Neural cell (in vitro differentiated cells): ENCODE measurements around the gene RCC2. TPM values are rescaled to one million over a fixed set of nuclear protein-coding genes. Genes with fewer than 3 reads are reported as not detected.
"Not testable (repeated sequence)": the region's sequence is repeated elsewhere in the genome, so short reads cannot be mapped to it uniquely, and the experiment has no call there.

Source experiments
- H2AFZ ChIP-seq: fragments of 200-600, 300-800 bp; sonication (generic), shearing (Covaris generic); 2 replicates; pipeline ENCODE4 v1.6.0; 2014; ENCODE audit warnings: low read depth, mild to moderate bottlenecking, antibody characterized with exemption, low read length, moderate library complexity
- H3F3A ChIP-seq: fragments of 200-600 bp; shearing (Covaris generic); 2 replicates; pipeline ENCODE4 v1.6.1; 2016; ENCODE audit warnings: mild to moderate bottlenecking, moderate library complexity, mixed read lengths, antibody characterized with exemption, low read length; ENCODE audit not compliant: insufficient read depth, poor library complexity, severe bottlenecking
- H3K27ac ChIP-seq: fragments of 200-600, 300-800 bp; sonication (generic), shearing (Covaris generic); 2 replicates; pipeline ENCODE4 v1.5.1; 2014; ENCODE audit warnings: mild to moderate bottlenecking, low read length, moderate library complexity
- H3K27me3 ChIP-seq: fragments of 300-800, 200-600 bp; sonication (generic), shearing (Covaris generic); 2 replicates; pipeline ENCODE4 v1.6.0; 2014; ENCODE audit warnings: mild to moderate bottlenecking, low read depth, low read length, moderate library complexity; ENCODE audit not compliant: insufficient read depth
- H3K36me3 ChIP-seq: fragments of 300-800, 200-600 bp; sonication (generic), shearing (Covaris generic); 2 replicates; pipeline ENCODE4 v1.5.1; 2014; ENCODE audit warnings: mild to moderate bottlenecking, antibody characterized with exemption, low read length, moderate library complexity; ENCODE audit not compliant: insufficient read depth
- H3K4me2 ChIP-seq: fragments of 300-800, 200-600 bp; sonication (generic), shearing (Covaris generic); 2 replicates; pipeline ENCODE4 v1.6.0; 2014; ENCODE audit warnings: mild to moderate bottlenecking, low read length
- H3K4me3 ChIP-seq: fragments of 300-800, 200-600 bp; sonication (generic), shearing (Covaris generic); 2 replicates; pipeline ENCODE4 v1.5.1; 2014; ENCODE audit warnings: mild to moderate bottlenecking, low read length, moderate library complexity
- H3K79me2 ChIP-seq: fragments of 200-600 bp; shearing (Covaris generic); replicated peaks from 2 replicates; pipeline ENCODE4 v1.6.0; 2014; ENCODE audit warnings: mild to moderate bottlenecking, low read length, moderate library complexity; ENCODE audit not compliant: insufficient read depth
- H3K9ac ChIP-seq: fragments of 300-800, 200-600 bp; sonication (generic), shearing (Covaris generic); 2 replicates; pipeline ENCODE4 v1.6.1; 2016; ENCODE audit warnings: mild to moderate bottlenecking, low read length, mixed read lengths
- H3K9me2 ChIP-seq: fragments of 200-600 bp; shearing (Covaris generic); 2 replicates; pipeline ENCODE4 v1.6.1; 2016; ENCODE audit warnings: mild to moderate bottlenecking, low read length, mixed read lengths; ENCODE audit not compliant: insufficient read depth
- H3K9me3 ChIP-seq: fragments of 200-600, 300-800 bp; sonication (generic), shearing (Covaris generic); 2 replicates; pipeline ENCODE4 v1.6.1; 2016; ENCODE audit warnings: mild to moderate bottlenecking, mixed run types, low read length, moderate library complexity, mixed read lengths
- H4K20me1 ChIP-seq: fragments of 200-600 bp; shearing (Covaris generic); 2 replicates; pipeline ENCODE4 v1.6.1; 2016; ENCODE audit warnings: mild to moderate bottlenecking, mixed run types; ENCODE audit not compliant: insufficient read depth
- CTCF ChIP-seq: fragments of 450-650 bp; IDR thresholded peaks from 2 replicates; pipeline ENCODE4 v1.5.1; 2014; ENCODE audit warnings: antibody characterized with exemption, mild to moderate bottlenecking, moderate library complexity; ENCODE audit not compliant: poor library complexity, severe bottlenecking
- EP300 ChIP-seq: fragments of 450-650 bp; conservative IDR thresholded peaks from 2 replicates; pipeline ENCODE4 v1.6.1; 2014; ENCODE audit warnings: antibody characterized with exemption, mild to moderate bottlenecking, moderate library complexity; ENCODE audit not compliant: poor library complexity, severe bottlenecking
- EZH2 ChIP-seq: fragments of 200-600, 300-800 bp; shearing (Covaris generic), sonication (generic); IDR thresholded peaks from 2 replicates; pipeline ENCODE4 v1.6.1; 2014; ENCODE audit warnings: antibody characterized with exemption, low read length, borderline replicate concordance, mild to moderate bottlenecking; ENCODE audit not compliant: insufficient read depth, poor library complexity, severe bottlenecking
- MXI1 ChIP-seq: fragments of 450-650 bp; conservative IDR thresholded peaks from 2 replicates; pipeline ENCODE4 v1.6.1; 2014; ENCODE audit warnings: antibody characterized with exemption, mild to moderate bottlenecking; ENCODE audit not compliant: poor library complexity, severe bottlenecking
- POLR2AphosphoS5 ChIP-seq: IDR thresholded peaks from 2 replicates; pipeline ENCODE4 v1.6.1; 2012
- RAD21 ChIP-seq: fragments of 450-650 bp; conservative IDR thresholded peaks from 2 replicates; pipeline ENCODE4 v1.6.1; 2014; ENCODE audit warnings: antibody characterized with exemption, mild to moderate bottlenecking, moderate library complexity
- REST ChIP-seq: IDR thresholded peaks from 2 replicates; pipeline ENCODE4 v1.6.1; 2012; ENCODE audit warnings: borderline replicate concordance
- SMC3 ChIP-seq: fragments of 450-650 bp; conservative IDR thresholded peaks from 2 replicates; pipeline ENCODE4 v1.6.1; 2014; ENCODE audit warnings: antibody characterized with exemption, mild to moderate bottlenecking, moderate library complexity; ENCODE audit not compliant: poor library complexity
- TAF1 ChIP-seq: IDR thresholded peaks from 2 replicates; pipeline ENCODE4 v1.6.1; 2012; ENCODE audit warnings: low read depth
- polyA plus RNA-seq: library from polyadenylated mRNA; depleted of rRNA; stranded (reverse); fragments of >200 nt; gene quantifications from 2 replicates; pipeline ENCODE4 v1.2.3, GENCODE V29; 2014

RCC2 gene
- polyA plus RNA-seq, 1 donor from 2014 or later: 34.4 TPM

- no peaks in the 10 kb centered on the region for H3K79me2 ChIP-seq
- TF ChIP-seq EP300 (no peak), SMC3 (no peak), EZH2 (no peak), MXI1 (no peak), REST (no peak), POLR2AphosphoS5 (no peak), CTCF (no peak), RAD21 (no peak), TAF1 (no peak)
- H3K9me2 ChIP-seq: no peaks in the 10 kb centered on the region
- H3K36me3 ChIP-seq: no peaks in the 10 kb centered on the region
- H3K27me3 ChIP-seq: no peaks in the 10 kb centered on the region
- no peaks in the 10 kb centered on the region for H3F3A ChIP-seq
- no peak overlapping the region for H3K4me2 ChIP-seq
- no peak overlapping the region for H2AFZ ChIP-seq
- H3K9ac ChIP-seq: no peak overlapping the region
- H3K9me3 ChIP-seq: no peaks in the 10 kb centered on the region
- H4K20me1 ChIP-seq: no peaks in the 10 kb centered on the region
- no peak overlapping the region for H3K27ac ChIP-seq
- no peak overlapping the region for H3K4me3 ChIP-seq
These were observed 19.3 kb upstream of the RCC2 start for GRCh38 chr1:17458794-17459193.

- Histone ChIP-seq H3K9me2 (no peaks in the 10 kb centered on the region), H3F3A (no peaks in the 10 kb centered on the region), H2AFZ (no peak overlapping the region), H3K4me2 (no peak overlapping the region), H3K27ac (no peak overlapping the region), H3K27me3 (no peaks in the 10 kb centered on the region), H4K20me1 (no peaks in the 10 kb centered on the region), H3K9me3 (no peaks in the 10 kb centered on the region), H3K36me3 (no peaks in the 10 kb centered on the region), H3K4me3 (no peak overlapping the region), H3K79me2 (no peaks in the 10 kb centered on the region), H3K9ac (no peak overlapping the region)
- TF ChIP-seq REST (no peak), TAF1 (no peak), EZH2 (no peak), CTCF (no peak), SMC3 (no peak), RAD21 (no peak), EP300 (no peak), MXI1 (no peak), POLR2AphosphoS5 (no peak)
These were observed 13.2 kb upstream of the RCC2 start for GRCh38 chr1:17452686-17453085.

- H3K36me3 ChIP-seq, H4K20me1 ChIP-seq, H3F3A ChIP-seq, H3K4me2 ChIP-seq, H3K79me2 ChIP-seq, H3K27me3 ChIP-seq, H3K9me2 ChIP-seq, H3K9ac ChIP-seq, H3K4me3 ChIP-seq, H3K27ac ChIP-seq, H2AFZ ChIP-seq, H3K9me3 ChIP-seq: not testable (repeated sequence)
These were observed 12.7 kb upstream of the RCC2 start for GRCh38 chr1:17452203-17452602.
